ENCODE data around the gene TMEM18.

TMEM18 gene

DNA sequence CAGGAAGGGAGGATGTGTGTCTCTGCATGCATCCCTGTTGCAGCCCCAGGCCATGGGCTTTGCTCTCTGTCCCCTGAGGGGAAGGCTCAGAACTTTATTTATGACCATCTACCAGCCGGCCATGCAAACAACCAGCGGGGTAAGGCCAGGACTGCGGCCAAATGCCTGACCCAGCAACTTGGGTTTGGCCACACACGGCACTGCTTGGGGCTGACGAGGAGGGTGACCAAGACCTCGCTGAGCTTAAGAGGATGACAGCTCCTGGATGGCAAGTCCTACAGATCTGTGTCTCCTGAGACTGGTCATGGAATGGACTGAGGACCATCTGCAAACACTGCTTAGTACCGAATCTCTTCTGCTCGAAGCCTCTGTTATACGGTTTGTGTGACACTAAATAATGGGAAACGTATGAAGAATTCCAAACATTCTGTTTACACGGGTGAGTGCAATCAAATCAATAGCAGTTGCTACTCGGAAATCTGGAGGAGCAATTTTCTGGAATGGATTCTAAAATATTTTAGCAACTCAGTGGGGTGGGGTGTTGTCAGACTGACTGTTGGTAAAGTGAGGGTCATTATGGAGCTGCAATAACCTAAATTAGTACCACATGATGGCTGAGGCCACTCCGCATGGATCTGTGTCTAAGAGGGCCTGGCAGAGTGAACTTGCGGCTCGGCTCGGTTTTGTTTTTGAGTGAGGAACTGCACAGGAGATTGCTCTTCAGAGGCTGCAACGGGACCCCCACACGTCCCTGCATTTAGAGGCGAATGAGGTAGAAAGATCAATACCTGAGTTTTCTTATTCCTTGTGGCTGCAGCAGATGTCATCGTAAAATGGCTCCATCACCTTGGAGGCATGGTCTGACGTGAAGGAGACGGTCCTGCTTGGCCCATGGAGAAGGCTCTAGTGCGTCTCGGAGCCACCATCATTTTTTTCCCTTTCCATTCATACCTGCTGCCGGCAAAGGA, 26.6 kb downstream of the TMEM18 start:
- H2AFZ ChIP-seq (ENCODE audit: low read length) = no peak overlapping the region
- peak overlapping the region; percentile 59 for H2BK15ac ChIP-seq (ENCODE audit: low read length)
- no peak overlapping the region for H3K14ac ChIP-seq (ENCODE audit: low read length)
- H3K18ac ChIP-seq (ENCODE audit: low read length) = peak overlapping the region; percentile 69
- no peak overlapping the region for H3K4ac ChIP-seq (ENCODE audit: low read length)
- H3K4me1 ChIP-seq (ENCODE audit: control insufficient read depth in 2 of 2, insufficient read depth in 1 of 2, low read depth in 1 of 2, low read length in 2 of 2) = peaks cover 4 to 6% of the 10 kb centered on the region in 2 donors
- H3K36me3 ChIP-seq (replicated peaks in 1 of 2; ENCODE audit: control insufficient read depth in 2 of 2, insufficient read depth in 2 of 2, low read length in 2 of 2) = no peaks in the 10 kb centered on the region
- peak overlapping the region; percentile 60 for H2AK5ac ChIP-seq (ENCODE audit: low read depth, low read length)
- H3K9me3 ChIP-seq (replicated peaks in 1 of 2; ENCODE audit: control insufficient read depth in 2 of 2, insufficient read depth in 1 of 2, low read depth in 1 of 2, low read length in 2 of 2) = no peaks in the 10 kb centered on the region
- H3K4me2 ChIP-seq (ENCODE audit: insufficient read depth, low read length, poor library complexity, severe bottlenecking) = no peak overlapping the region
- peaks cover 2% of the 10 kb centered on the region for H3K79me1 ChIP-seq (ENCODE audit: low read depth, low read length)
- no peak for DNase-seq (ENCODE audit: low spot score)
- H4K91ac ChIP-seq (ENCODE audit: low read depth, low read length, poor library complexity) = no peak overlapping the region
- H2BK120ac ChIP-seq (ENCODE audit: low read depth, low read length) = no peak overlapping the region
- no peak overlapping the region for H4K8ac ChIP-seq (ENCODE audit: low read depth, low read length)
- H3K9ac ChIP-seq (ENCODE audit: low read depth, low read length, poor library complexity) = peak overlapping the region; percentile 31
- H3K23ac ChIP-seq (ENCODE audit: low read depth, low read length, poor library complexity) = no peak overlapping the region
- no peak overlapping the region for H3K4me3 ChIP-seq (ENCODE audit: low read length in 2 of 2)
- H3K27me3 ChIP-seq (ENCODE audit: control insufficient read depth in 3 of 3, insufficient read depth in 3 of 3, low read depth in 1 of 3, low read length in 3 of 3) = no peaks in the 10 kb centered on the region
- WGBS, 2 donors (ENCODE audit: extremely low coverage in 2 of 2, insufficient read length in 2 of 2, insufficient replicate concordance in 1 of 2) = no CpG with 5 or more reads among the region's 25 CpGs
- no peak overlapping the region for H2BK12ac ChIP-seq (ENCODE audit: low read length)
- H2BK5ac ChIP-seq (ENCODE audit: low read length) = no peak overlapping the region
- no peak overlapping the region for H3K27ac ChIP-seq (replicated peaks; ENCODE audit: low read length)

DNA sequence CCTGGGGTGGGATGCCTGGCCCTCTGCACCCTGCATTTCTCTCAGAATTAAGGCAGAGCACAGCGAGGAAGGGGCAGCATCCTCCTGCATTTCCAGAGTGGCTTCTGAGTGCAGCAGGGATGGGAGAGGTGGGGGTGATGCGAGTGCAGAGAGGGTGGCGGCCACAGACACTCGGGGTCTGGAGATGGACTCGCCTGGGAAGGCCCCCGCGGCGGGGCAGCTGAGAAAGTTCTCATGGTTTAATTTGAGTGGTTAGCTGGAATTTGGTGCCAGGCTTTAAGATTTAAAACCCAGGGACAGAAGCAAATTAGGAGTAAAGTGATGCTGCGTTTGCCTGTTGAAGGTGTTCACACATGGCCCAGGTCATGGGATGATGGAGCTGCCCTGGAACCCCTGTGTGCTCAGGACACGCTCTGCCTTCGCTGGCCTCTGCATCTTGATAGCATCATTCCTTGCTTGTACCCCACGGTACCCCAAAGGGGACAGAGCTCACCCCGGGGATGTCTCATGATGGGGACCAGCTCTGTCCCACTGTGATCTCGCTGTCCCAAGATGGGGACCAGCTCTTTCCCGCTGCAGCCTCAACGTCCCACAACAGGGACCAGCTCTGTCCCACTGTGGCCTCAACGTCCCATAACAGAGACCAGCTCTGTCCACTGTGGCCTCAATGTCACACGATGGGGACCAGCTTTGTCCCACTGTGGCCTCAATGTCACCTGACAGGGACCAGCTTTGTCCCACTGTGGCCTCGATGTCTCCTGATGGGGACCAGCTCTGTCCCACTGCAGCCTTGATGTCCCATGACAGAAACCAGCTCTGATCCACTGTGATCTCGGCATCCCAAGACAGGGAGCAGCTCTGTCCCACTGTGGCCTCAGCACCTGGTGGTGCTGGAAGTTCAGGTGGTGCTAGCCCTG, 27.5 kb downstream of the TMEM18 start:
- no CpG with 5 or more reads among the region's 20 CpGs for WGBS, 2 donors (ENCODE audit: extremely low coverage in 2 of 2, insufficient read length in 2 of 2, insufficient replicate concordance in 1 of 2)
- Histone ChIP-seq H3K18ac (ENCODE audit: low read length) (peak overlapping the region; percentile 69), H3K23ac (ENCODE audit: low read depth, low read length, poor library complexity) (no peak overlapping the region), H3K36me3 (replicated peaks in 1 of 2; ENCODE audit: control insufficient read depth in 2 of 2, insufficient read depth in 2 of 2, low read length in 2 of 2) (no peaks in the 10 kb centered on the region), H4K8ac (ENCODE audit: low read depth, low read length) (no peak overlapping the region), H3K79me1 (ENCODE audit: low read depth, low read length) (peaks cover 2% of the 10 kb centered on the region), H3K9me3 (replicated peaks in 1 of 2; ENCODE audit: control insufficient read depth in 2 of 2, insufficient read depth in 1 of 2, low read depth in 1 of 2, low read length in 2 of 2) (no peaks in the 10 kb centered on the region), H2AFZ (ENCODE audit: low read length) (peak overlapping the region; percentile 73), H2BK15ac (ENCODE audit: low read length) (peak overlapping the region; percentile 59), H2BK12ac (ENCODE audit: low read length) (no peak overlapping the region), H2BK5ac (ENCODE audit: low read length) (no peak overlapping the region), H2BK120ac (ENCODE audit: low read depth, low read length) (no peak overlapping the region), H3K4ac (ENCODE audit: low read length) (no peak overlapping the region), H3K27me3 (ENCODE audit: control insufficient read depth in 3 of 3, insufficient read depth in 3 of 3, low read depth in 1 of 3, low read length in 3 of 3) (peaks cover 0 to 2% (median 0%) of the 10 kb centered on the region in 3 experiments), H3K4me1 (ENCODE audit: control insufficient read depth in 2 of 2, insufficient read depth in 1 of 2, low read depth in 1 of 2, low read length in 2 of 2) (peaks cover 4 to 6% of the 10 kb centered on the region in 2 donors), H3K4me2 (ENCODE audit: insufficient read depth, low read length, poor library complexity, severe bottlenecking) (no peak overlapping the region), H3K27ac (replicated peaks; ENCODE audit: low read length) (no peak overlapping the region), H2AK5ac (ENCODE audit: low read depth, low read length) (peak overlapping the region; percentile 60), H3K4me3 (ENCODE audit: low read length in 2 of 2) (no peak overlapping the region), H3K9ac (ENCODE audit: low read depth, low read length, poor library complexity) (no peak overlapping the region), H3K14ac (ENCODE audit: low read length) (no peak overlapping the region), H4K91ac (ENCODE audit: low read depth, low read length, poor library complexity) (no peak overlapping the region)
- no peak for DNase-seq (ENCODE audit: low spot score)

DNA sequence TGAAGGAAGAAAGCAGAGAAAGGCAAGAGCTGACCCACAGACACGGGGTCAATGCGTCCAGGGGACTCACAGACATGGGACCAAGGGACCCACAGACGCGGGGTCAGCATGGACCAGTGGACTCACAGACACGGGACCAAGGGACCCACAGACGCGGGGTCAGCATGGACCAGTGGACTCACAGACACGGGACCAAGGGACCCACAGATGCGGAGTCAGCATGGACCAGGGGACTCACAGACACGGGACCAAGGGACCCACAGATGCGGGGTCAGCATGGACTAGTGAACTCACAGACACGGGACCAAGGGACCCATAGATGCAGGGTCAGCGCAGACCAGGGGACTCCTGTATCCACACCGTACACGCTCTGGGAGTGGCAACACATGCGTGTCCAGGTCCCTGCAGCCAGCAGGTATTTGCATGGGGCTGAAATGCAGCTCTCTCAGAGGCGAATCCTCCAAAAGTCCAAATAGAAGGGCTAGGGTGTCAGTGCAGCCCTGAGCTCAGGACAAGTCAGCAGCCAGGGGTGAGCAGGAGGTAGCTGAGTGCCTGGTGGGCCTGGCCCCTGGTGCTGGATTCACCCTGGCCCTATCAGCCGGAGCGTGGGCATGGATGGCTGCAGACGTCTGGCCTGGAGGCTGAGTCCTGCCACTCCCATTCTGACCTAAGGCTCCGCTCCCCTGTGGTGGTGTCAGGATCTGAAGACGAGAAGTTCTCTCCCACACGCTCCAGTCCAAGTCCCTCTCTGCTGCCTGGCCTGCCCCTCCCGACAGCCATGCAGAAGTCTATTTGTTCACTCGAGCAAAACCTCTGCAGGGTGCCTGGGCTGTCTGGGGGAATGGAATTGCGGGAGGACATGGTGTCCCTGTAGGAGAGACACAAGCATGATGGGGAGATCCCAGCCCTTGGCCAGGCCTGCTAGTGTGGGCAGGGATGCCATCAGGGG, 28.5 kb downstream of the TMEM18 start:
- Histone ChIP-seq H3K23ac (ENCODE audit: low read depth, low read length, poor library complexity) (no peak overlapping the region), H2BK120ac (ENCODE audit: low read depth, low read length) (no peak overlapping the region), H3K4ac (ENCODE audit: low read length) (no peak overlapping the region), H3K9ac (ENCODE audit: low read depth, low read length, poor library complexity) (peak overlapping the region; percentile 51), H3K27ac (replicated peaks; ENCODE audit: low read length) (no peak overlapping the region), H3K36me3 (replicated peaks in 1 of 2; ENCODE audit: control insufficient read depth in 2 of 2, insufficient read depth in 2 of 2, low read length in 2 of 2) (no peaks in the 10 kb centered on the region), H4K91ac (ENCODE audit: low read depth, low read length, poor library complexity) (no peak overlapping the region), H2AFZ (ENCODE audit: low read length) (peak overlapping the region; percentile 73), H3K27me3 (ENCODE audit: control insufficient read depth in 3 of 3, insufficient read depth in 3 of 3, low read depth in 1 of 3, low read length in 3 of 3) (peaks cover 0 to 2% (median 0%) of the 10 kb centered on the region in 3 experiments), H2AK5ac (ENCODE audit: low read depth, low read length) (no peak overlapping the region), H4K8ac (ENCODE audit: low read depth, low read length) (no peak overlapping the region), H3K4me2 (ENCODE audit: insufficient read depth, low read length, poor library complexity, severe bottlenecking) (no peak overlapping the region), H3K79me1 (ENCODE audit: low read depth, low read length) (peaks cover 2% of the 10 kb centered on the region), H2BK5ac (ENCODE audit: low read length) (no peak overlapping the region), H3K14ac (ENCODE audit: low read length) (peak overlapping the region; percentile 5), H2BK15ac (ENCODE audit: low read length) (no peak overlapping the region), H2BK12ac (ENCODE audit: low read length) (no peak overlapping the region), H3K18ac (ENCODE audit: low read length) (peak overlapping the region; percentile 58), H3K4me1 (ENCODE audit: control insufficient read depth in 2 of 2, insufficient read depth in 1 of 2, low read depth in 1 of 2, low read length in 2 of 2) (peaks cover 4 to 6% of the 10 kb centered on the region in 2 donors), H3K9me3 (replicated peaks in 1 of 2; ENCODE audit: control insufficient read depth in 2 of 2, insufficient read depth in 1 of 2, low read depth in 1 of 2, low read length in 2 of 2) (no peaks in the 10 kb centered on the region), H3K4me3 (ENCODE audit: low read length in 2 of 2) (peak overlapping the region in 1 of 2 donors; percentile 6)
- no peak for DNase-seq (ENCODE audit: low spot score)
- WGBS, 2 donors (ENCODE audit: extremely low coverage in 2 of 2, insufficient read length in 2 of 2, insufficient replicate concordance in 1 of 2) = no CpG with 5 or more reads among the region's 26 CpGs

Data from neuronal stem cell (in vitro differentiated cells).